Spleen (tissue), 11 donors: Measurements from ENCODE around the gene C9orf85. TPM values are rescaled to one million over a fixed set of nuclear protein-coding genes. Genes with fewer than 3 reads are reported as not detected.
"Not testable (repeated sequence)": the region's sequence is repeated elsewhere in the genome, so short reads cannot be mapped to it uniquely, and the experiment has no call there.

Experiments used
- DNase-seq: peaks from one replicate; pipeline ENCODE4 v3.0.0-alpha.2; 2020
- H3K27ac ChIP-seq, 8 donors: fragments of 200-600 bp; sonication (generic) in 7 of 8; 1 replicate in 4 of 8; 2 replicates in 4 of 8; pipeline versions ENCODE4 v1.5.0 to v1.8.0; 2016 to 2021; ENCODE audit warnings: inconsistent platforms in 4 of 8, mild to moderate bottlenecking in 4 of 8, moderate library complexity in 1 of 8
- H3K27me3 ChIP-seq, 7 donors: fragments of 200-600 bp; sonication (generic) in 6 of 7; replicated peaks in 1 of 7; 1 replicate in 4 of 7; 2 replicates in 3 of 7; pipeline versions ENCODE4 v1.5.0 to v1.8.0; 2016 to 2021; ENCODE audit warnings: inconsistent platforms in 3 of 7, mild to moderate bottlenecking in 1 of 7
- H3K36me3 ChIP-seq, 6 donors: fragments of 200-600 bp; sonication (generic) in 5 of 6; 1 replicate in 4 of 6; 2 replicates in 2 of 6; pipeline versions ENCODE4 v1.5.0 to v1.8.0; 2016 to 2021; ENCODE audit warnings: inconsistent platforms in 2 of 6
- H3K4me1 ChIP-seq, 6 donors: fragments of 200-600 bp; sonication (generic) in 5 of 6; 1 replicate in 3 of 6; 2 replicates in 3 of 6; pipeline versions ENCODE4 v1.5.0 to v1.8.0; 2016 to 2021; ENCODE audit warnings: inconsistent platforms in 3 of 6
- H3K4me3 ChIP-seq, 8 donors: fragments of 200-600 bp; sonication (generic) in 7 of 8; 1 replicate in 4 of 8; 2 replicates in 4 of 8; pipeline versions ENCODE4 v1.5.0 to v1.8.0; 2016 to 2021; ENCODE audit warnings: inconsistent platforms in 4 of 8, mild to moderate bottlenecking in 4 of 8, moderate library complexity in 2 of 8
- H3K9me3 ChIP-seq, 8 donors: fragments of 200-600 bp; sonication (generic) in 7 of 8; 1 replicate in 4 of 8; 2 replicates in 4 of 8; pipeline versions ENCODE4 v1.5.0 to v1.8.0; 2016 to 2021; ENCODE audit warnings: inconsistent platforms in 4 of 8
- CTCF ChIP-seq, 11 experiments: fragments of 200-600 bp in 7 of 11; fragments of 450-650 bp in 4 of 11; sonication (generic) in 4 of 11; IDR thresholded peaks in 8 of 11; conservative IDR thresholded peaks in 3 of 11; 1 replicate in 7 of 11; 2 replicates in 4 of 11; pipeline versions ENCODE4 v1.4.0 to v1.8.0; 2016 to 2021; ENCODE audit warnings: antibody characterized with exemption in 11 of 11, inconsistent platforms in 4 of 11, mild to moderate bottlenecking in 1 of 11
- POLR2A ChIP-seq, 3 donors: fragments of 450-650 bp; IDR thresholded peaks; one replicate each; pipeline ENCODE4 v1.5.1; 2017; ENCODE audit warnings: antibody characterized with exemption in 3 of 3, mild to moderate bottlenecking in 1 of 3
- POLR2AphosphoS5 ChIP-seq, 3 donors: sonication (generic); formaldehyde crosslinking; IDR thresholded peaks; one replicate each; pipeline ENCODE4 v1.5.1; 2017; ENCODE audit warnings: antibody characterized with exemption in 3 of 3
- WGBS, 5 donors: extraction: QIAGEN DNeasy Blood & Tissue Kit in 3 of 5; methylation state at CpG; one replicate each; pipeline versions ENCODE4 v1.1.5 to v1.1.7; 2013 to 2018; 5-methylcytosine and 5-hydroxymethylcytosine counted together
- intact Hi-C: fragments of 100-400 bp; cut with DNase I; formaldehyde crosslinking; loops from one replicate; pipeline ENCODE4 v1.15.0; 2023; ENCODE audit warnings: low total_unique reads
- polyA plus RNA-seq, 3 donors: library from polyadenylated mRNA; stranded (reverse); fragments of 200-250 nt; gene quantifications; one replicate each; pipeline ENCODE4 v1.2.1, GENCODE V29; 2013
- total RNA-seq, 7 donors: library from RNA; depleted of rRNA in 3 of 7; stranded (reverse); fragments of >200 nt in 3 of 7; fragmentation: NEBNext Ultra II Directional in 4 of 7; extraction: Animal tissue kit (Norgen Biotek cat#: 25700) in 4 of 7; gene quantifications; one replicate each; pipeline versions ENCODE4 v1.1.0 to v1.2.1, GENCODE V29; 2016 to 2021
- donor health status: healthy with polysubstance abuse.
- donor health status: DM: no; HTN: no; CAD: no; lungs with moderate emphysema.
- donor health status: DM: no; HTN: no; CAD: no.
- donor health status: Bipolar disorder and iron deficiency.
- donor health status: healthy.
- donor health status: DM: no; HTN: no; CAD: no.
- donor health status: DM: yes; HTN: yes; CAD: no.

The C9orf85 gene
- total and polyA plus RNA-seq, 10 donors: 7.1 to 17.8 (median 9.3) TPM

GRCh38 chr9:72005451-72005850, 94.0 kb downstream of the C9orf85 start:
- H3K9me3 ChIP-seq: peaks cover 0 to 8% (median 0%) of the 10 kb centered on the region in 8 donors
- intact Hi-C loops: no loop called here
- no peaks in the 10 kb centered on the region for H3K36me3 ChIP-seq

GRCh38 chr9:72006501-72006900, 95.1 kb downstream of the C9orf85 start:
- TF ChIP-seq POLR2A (IDR thresholded peaks at IDR 0.05): no peak
- TF ChIP-seq POLR2AphosphoS5 (IDR thresholded peaks at IDR 0.05): no peak
- no peak for TF ChIP-seq CTCF (IDR thresholded peaks at IDR 0.05 in 8 of 11, conservative IDR thresholded peaks at IDR 0.05 in 3 of 11)
- Histone ChIP-seq H3K27me3 (no peaks in the 10 kb centered on the region), H3K4me3 (no peak overlapping the region), H3K4me1 (no peaks in the 10 kb centered on the region), H3K36me3 (no peaks in the 10 kb centered on the region), H3K9me3 (no peaks in the 10 kb centered on the region), H3K27ac (no peak overlapping the region)
- DNase-seq: no peak
- WGBS, 5 donors: 79 to 88% (median 84%) methylated on average over 5 of the region's 5 CpGs
- intact Hi-C loops: no loop called here

More at GRCh38 chr9:72005451-72005850, 94.0 kb downstream of the C9orf85 start:
- DNase-seq: no peak
- Histone ChIP-seq H3K27ac (no peak overlapping the region), H3K4me3 (no peak overlapping the region), H3K4me1 (no peaks in the 10 kb centered on the region), H3K27me3 (no peaks in the 10 kb centered on the region)
- TF ChIP-seq POLR2AphosphoS5 (IDR thresholded peaks at IDR 0.05): no peak
- no peak for TF ChIP-seq CTCF (IDR thresholded peaks at IDR 0.05 in 8 of 11, conservative IDR thresholded peaks at IDR 0.05 in 3 of 11)
- TF ChIP-seq POLR2A (IDR thresholded peaks at IDR 0.05): no peak

- H3K27me3 ChIP-seq, H3K27ac ChIP-seq, H3K9me3 ChIP-seq, H3K36me3 ChIP-seq, H3K4me3 ChIP-seq, intact Hi-C loops, H3K4me1 ChIP-seq, DNase-seq: not testable (repeated sequence)
- 83 to 97% (median 91%) methylated on average over 16 to 20 of the region's 20 CpGs for WGBS, 5 donors
Observed at GRCh38 chr9:72007726-72008125, 96.3 kb downstream of the C9orf85 start.

GRCh38 chr9:72012646-72013045, 101.2 kb downstream of the C9orf85 start:
- Histone ChIP-seq H3K9me3 (no peaks in the 10 kb centered on the region), H3K36me3 (no peaks in the 10 kb centered on the region), H3K27ac (no peak overlapping the region), H3K27me3 (no peaks in the 10 kb centered on the region), H3K4me3 (no peak overlapping the region), H3K4me1 (no peaks in the 10 kb centered on the region)
- intact Hi-C loops: no loop called here
- WGBS, 5 donors: 86 to 92% (median 88%) methylated on average over 4 of the region's 4 CpGs
- no peak for TF ChIP-seq POLR2A (IDR thresholded peaks at IDR 0.05)
- no peak for DNase-seq

GRCh38 chr9:72013292-72013760, 101.9 kb downstream of the C9orf85 start:
- DNase-seq: no peak
- no peak overlapping the region for H3K4me3 ChIP-seq
- 0 to 11% (median 0%) methylated on average over 1 of the region's 1 CpG for whole genome bisulfite sequencing, 5 donors
- H3K4me1 ChIP-seq: no peaks in the 10 kb centered on the region
- H3K27ac ChIP-seq: no peak overlapping the region
- no peaks in the 10 kb centered on the region for H3K9me3 ChIP-seq
- intact Hi-C loops: no loop called here
- TF ChIP-seq POLR2A (IDR thresholded peaks at IDR 0.05) (no peak), CTCF (IDR thresholded peaks at IDR 0.05 in 8 of 11, conservative IDR thresholded peaks at IDR 0.05 in 3 of 11) (no peak), POLR2AphosphoS5 (IDR thresholded peaks at IDR 0.05) (no peak)
- H3K27me3 ChIP-seq: no peaks in the 10 kb centered on the region
- no peaks in the 10 kb centered on the region for H3K36me3 ChIP-seq
